Measurements from ENCODE around the gene POLR1C.

- no peak for TF ChIP-seq CTCF (conservative IDR thresholded peaks at IDR 0.05; ENCODE audit: low read depth, low read length)
- TF ChIP-seq EZH2 (IDR thresholded peaks at IDR 0.05; ENCODE audit: borderline replicate concordance, low read depth, low read length, poor library complexity, severe bottlenecking) = no peak
Measured at GRCh38 chr6:43524483-43524961, 7.6 kb downstream of the POLR1C start.

Data from A673 (cell line).